ENCODE results near the gene YAP1. TPM values are rescaled to one million over a fixed set of nuclear protein-coding genes. Genes with fewer than 3 reads are reported as not detected.

Gene YAP1
- polyA plus RNA-seq, 3 donors, result 193 to 197 (median 196) TPM

DNA sequence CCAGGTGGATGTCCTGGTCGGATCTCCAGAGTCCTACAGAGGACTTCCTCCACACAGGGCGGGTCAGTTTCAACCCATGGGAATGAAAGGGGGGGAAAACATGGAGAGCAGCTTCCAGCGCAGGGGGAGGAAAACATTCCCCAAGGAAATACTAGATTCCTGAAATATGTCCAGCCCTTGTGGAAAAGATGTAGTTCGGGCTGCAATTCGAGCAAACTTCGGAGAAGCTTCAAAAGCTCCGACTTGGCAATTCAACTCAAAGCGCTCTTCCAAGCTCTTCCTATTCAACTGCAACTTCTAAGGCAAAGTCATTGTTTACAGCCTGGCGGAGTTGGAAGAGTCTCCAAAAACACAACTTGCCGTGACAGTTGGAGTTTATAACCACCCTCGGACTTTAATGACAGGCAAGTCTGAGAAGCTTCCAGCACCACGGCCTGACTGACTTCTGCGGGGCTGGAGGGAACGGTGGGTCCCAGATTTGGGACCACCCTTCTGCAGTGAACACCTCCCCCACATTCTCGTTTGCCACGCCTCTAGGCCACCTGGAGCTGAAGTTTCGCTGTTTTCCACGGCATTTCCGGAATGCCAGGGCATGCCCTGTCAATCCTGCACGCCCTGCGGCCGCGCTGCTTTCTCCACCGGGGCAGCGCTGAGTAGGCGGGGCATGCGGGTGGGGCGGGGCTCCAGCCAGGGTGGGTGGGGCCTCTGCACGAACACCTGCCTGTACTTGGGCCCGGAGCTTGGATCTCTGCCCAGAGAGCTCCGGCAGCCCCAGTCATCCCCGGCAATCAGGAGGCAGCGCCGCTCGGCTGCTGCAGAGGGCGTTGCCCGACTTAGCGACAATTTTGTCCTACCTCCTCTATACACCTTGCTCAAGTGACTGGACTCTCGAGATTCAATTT lies 158.1 kb downstream of the YAP1 start:
- DNase-seq (ENCODE audit: low read depth in 3 of 3, low spot score in 2 of 3), result no peak

DNA sequence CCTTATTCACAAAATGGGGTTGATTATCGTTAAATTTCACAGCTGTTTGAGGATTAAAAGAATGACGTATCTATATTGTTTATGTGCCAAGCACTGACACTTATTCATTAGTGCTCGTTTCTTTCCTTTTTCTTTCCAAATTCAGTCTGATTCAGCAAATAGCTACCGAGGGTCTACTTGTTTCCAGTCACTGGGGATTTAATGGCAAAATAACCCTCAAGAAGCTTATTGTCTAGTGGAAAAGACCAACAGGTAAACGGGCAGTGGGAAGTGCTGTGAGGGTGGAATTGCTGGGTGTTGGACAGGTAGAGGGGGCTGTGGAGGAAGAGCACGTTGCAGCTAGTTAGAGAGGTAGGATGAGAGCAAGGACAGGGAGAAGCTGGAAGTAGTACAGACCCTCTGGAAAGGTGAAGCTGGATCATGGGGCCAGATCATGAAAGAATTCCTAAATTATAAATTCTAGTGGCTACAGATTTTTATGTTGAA lies 158.8 kb downstream of the YAP1 start:
- DNase-seq (ENCODE audit: low read depth in 3 of 3, low spot score in 2 of 3), result no peak

DNA sequence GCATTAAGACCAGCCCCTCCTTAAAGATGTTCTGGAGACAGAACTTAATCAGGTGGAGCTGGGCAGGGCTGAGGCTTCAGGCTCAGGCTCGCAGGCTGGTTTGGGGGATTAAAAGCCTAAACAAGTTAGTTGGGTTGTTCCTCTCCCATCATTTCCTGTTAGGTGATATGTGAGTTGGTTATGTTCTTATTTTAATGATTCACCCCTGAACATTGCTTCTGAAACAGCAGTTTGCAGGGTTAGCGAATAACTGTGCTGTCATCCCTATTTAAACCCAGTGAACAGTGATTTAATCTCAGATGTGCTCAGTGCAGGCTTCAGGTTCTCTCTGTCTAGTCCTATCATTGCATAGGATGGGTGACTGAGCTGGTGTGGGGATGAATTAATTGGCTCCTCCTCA lies 159.7 kb downstream of the YAP1 start:
- DNase-seq (ENCODE audit: low read depth in 3 of 3, low spot score in 2 of 3), result no peak

DNA sequence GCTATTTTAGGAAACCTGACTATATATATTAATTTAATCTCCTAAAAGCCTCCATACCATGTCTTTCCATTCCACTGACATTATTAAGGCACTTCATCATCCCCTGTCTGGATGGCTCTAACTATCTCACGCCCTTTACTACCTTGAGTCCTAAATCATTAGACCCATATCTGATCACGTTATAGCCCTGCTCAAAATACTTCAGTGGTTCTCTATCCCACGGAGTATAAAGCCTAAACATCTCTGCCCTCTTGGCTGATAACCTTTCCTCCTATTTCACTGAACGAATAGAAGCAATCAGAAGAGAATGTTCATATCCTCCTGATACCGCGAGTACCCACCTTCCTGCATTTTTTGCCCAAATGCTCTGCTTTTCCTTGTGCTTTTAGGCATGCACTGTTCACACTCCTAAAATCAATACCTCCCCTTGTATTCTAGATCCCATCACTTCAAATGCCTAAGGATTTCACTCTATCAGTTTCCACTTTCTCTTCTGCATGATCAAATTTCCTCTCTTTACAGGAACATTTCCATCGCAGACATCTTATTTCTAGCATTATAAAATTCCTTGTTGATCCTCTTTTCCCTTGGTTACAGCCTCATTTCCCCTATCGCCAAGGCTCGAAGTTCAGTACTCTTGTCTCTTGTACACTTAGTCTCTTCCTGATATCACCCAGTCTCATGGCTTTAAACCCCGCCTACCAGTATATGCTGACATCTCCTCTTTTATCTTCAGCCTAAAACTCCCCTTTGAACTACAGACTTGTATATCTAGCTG lies 162.0 kb downstream of the YAP1 start:
- DNase-seq (ENCODE audit: low read depth in 3 of 3, low spot score in 2 of 3), result no peak

DNA sequence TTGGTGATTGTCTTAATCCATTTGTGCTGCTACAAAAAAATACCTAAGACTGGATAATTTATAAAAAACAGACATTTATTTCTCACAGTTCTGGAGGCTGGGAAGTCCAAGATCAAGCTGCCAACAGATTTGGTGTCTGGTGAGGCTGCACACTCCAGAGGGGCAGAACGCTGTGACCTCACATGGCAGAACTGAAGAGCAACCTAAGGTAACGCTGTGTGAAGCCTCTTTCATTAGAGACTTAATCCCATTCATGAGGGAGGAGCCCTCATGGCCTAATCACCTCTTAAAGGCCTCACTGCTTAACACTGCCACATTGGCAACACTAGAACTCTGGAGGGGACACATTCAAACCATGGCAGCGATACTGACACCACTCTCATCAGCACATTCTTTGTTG lies 164.4 kb downstream of the YAP1 start:
- DNase-seq (ENCODE audit: low read depth in 3 of 3, low spot score in 2 of 3), result no peak

DNA sequence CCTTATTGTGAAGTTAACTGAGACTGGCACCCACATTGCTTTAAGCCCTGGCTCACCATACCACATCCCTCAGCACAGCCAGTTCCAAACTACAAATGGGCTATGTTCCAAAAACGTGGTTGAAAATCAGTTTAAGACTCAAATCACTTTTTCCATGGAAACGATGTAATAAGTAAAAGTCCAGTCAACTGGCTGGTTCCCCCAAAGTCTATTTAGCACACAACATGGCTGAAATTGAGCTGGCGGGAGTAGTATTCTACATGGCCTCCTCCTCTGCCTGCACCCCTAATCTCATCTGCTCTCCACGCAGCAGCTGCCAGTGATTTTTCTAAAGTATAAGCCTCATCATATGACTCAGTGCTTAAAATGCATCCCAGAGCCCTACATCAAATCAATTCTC lies 166.1 kb downstream of the YAP1 start:
- DNase-seq (ENCODE audit: low read depth in 3 of 3, low spot score in 2 of 3), result no peak

DNA sequence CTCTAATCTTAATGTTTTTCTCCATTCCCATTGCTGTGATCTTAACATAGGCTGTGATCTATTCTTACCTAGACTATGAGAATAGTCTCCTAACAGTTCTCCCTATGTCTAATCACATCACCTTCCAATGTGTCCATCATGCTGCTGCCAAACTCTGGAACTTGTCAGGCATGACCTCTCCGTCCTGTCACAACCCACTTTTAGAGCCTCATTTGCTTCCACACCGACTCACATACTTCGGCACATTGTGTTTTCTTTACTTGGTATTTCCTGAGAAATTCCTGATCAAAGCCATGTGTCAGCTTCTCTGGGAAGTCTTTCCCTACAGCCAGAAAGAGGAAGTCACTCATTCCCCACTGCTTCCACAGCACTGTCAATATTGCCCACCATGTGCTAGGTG lies 166.5 kb downstream of the YAP1 start:
- DNase-seq (ENCODE audit: low read depth in 3 of 3, low spot score in 2 of 3), result no peak

DNA sequence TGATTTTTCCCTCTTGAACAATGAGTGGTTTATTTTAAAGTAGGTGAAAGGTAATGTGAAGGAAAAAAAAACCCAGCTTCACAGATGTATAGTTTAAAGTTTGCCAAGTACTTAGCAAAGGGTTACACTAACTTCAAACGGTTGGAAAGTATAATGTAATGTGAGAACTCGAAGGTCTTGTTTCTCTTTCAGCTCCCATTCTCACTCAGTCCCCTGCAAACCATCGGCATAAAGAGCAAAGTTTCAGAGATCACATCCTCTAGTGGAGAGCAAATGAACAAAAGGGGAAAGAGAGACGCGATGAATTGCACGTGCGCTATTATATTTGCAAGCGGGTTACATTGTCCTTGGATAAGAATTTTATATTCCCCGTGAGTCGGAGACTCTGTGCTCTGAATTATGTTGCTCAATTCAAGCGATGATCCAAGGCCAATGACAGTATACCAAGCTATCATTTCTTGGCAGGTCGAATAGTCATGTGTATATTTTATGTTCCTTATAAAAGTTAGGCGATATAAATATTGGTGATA lies 169.5 kb downstream of the YAP1 start:
- no peak for DNase-seq (ENCODE audit: low read depth in 3 of 3, low spot score in 2 of 3)

DNA sequence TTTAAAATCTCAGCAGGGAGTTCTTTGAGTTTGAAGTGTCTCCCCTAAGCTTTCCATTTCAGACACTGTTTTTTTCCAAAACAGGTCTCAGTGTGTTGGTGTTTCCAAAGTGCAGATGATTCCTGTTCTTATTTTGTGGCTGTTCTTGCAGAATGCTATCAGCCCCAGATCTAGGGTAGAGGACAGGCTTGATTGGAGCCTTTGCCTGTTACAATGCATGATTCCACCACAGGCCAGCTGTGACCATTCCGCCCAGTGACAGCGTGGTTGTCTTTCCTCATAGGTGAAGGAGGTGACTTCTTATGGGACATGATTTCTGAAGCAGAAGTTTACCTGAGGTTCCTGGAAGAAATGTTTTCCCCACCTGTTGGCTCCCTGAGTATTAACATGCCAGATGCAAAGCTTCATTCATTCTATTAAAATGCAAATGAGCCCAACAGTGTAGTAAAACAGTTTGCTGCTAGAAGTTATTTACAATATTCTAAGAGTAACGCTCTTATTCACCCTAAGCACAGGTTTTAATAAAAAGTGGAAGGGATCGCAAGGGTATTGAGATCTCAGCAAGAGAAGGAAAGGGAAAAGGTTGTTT lies 170.1 kb downstream of the YAP1 start:
- no peak for DNase-seq (ENCODE audit: low read depth in 3 of 3, low spot score in 2 of 3)

Other genes starting within 250 kb of the YAP1 start
- gene CEP126, start 195.4 kb upstream of the YAP1 start, polyA plus RNA-seq (ENCODE audit: insufficient read length in 3 of 3), result 1 to 10 TPM; 4.4 to 5.2 (median 4.8) TPM
- under 1 TPM in 1 of 3 donors, not detected in 2; 0.11 TPM for gene ANGPTL5, start 193.9 kb upstream of the YAP1 start, polyA plus RNA-seq (ENCODE audit: insufficient read length in 3 of 3)
- gene CFAP300, start 63.0 kb upstream of the YAP1 start, polyA plus RNA-seq (ENCODE audit: insufficient read length in 3 of 3), result 1 to 10 TPM; 5.3 to 6.1 (median 5.4) TPM
- 1 to 10 TPM; 1.2 to 1.6 (median 1.5) TPM for gene BIRC3, start 207.0 kb downstream of the YAP1 start, polyA plus RNA-seq (ENCODE audit: insufficient read length in 3 of 3)
- 100 to 1,000 TPM in 1 of 3 donors, 10 to 100 TPM in 2; 92.3 to 103 (median 94.0) TPM for gene BIRC2, start 236.8 kb downstream of the YAP1 start, polyA plus RNA-seq (ENCODE audit: insufficient read length in 3 of 3)

Measured in right renal cortex interstitium (tissue), 3 donors.